Kidney (tissue), 14 donors: ENCODE measurements around the gene BRI3. TPM values are rescaled to one million over a fixed set of nuclear protein-coding genes. Genes with fewer than 3 reads are reported as not detected.

Experiments used
- DNase-seq, 5 donors: peaks; one replicate each; pipeline ENCODE4 v3.0.0-alpha.2; 2013 to 2020
- FAIRE-seq: peaks from 2 replicates; lab custom pipeline; 2012; peaks lifted over from hg19 to GRCh38; lab: Jason Lieb, UNC
- H3K27ac ChIP-seq, 2 donors: one replicate each; pipeline ENCODE4 v1.7.0; 2013; ENCODE audit warnings: low read depth in 2 of 2, low read length in 2 of 2, inconsistent platforms in 1 of 2
- H3K27me3 ChIP-seq: one replicate; pipeline ENCODE4 v1.7.1; 2013; ENCODE audit warnings: low read length, inconsistent platforms; ENCODE audit not compliant: control insufficient read depth, insufficient read depth
- H3K36me3 ChIP-seq, 3 donors: one replicate each; pipeline versions ENCODE4 v1.7.0 to v1.7.1; 2013; ENCODE audit warnings: low read length in 3 of 3, control low read depth in 1 of 3, inconsistent platforms in 1 of 3; ENCODE audit not compliant: insufficient read depth in 3 of 3, control insufficient read depth in 2 of 3
- H3K4me1 ChIP-seq, 3 donors: one replicate each; pipeline versions ENCODE4 v1.7.0 to v1.7.1; 2013; ENCODE audit warnings: low read length in 3 of 3, inconsistent platforms in 1 of 3, low read depth in 1 of 3; ENCODE audit not compliant: control insufficient read depth in 2 of 3, insufficient read depth in 2 of 3
- H3K4me3 ChIP-seq, 3 donors: one replicate each; pipeline versions ENCODE4 v1.7.0 to v1.8.1; 2013; ENCODE audit warnings: low read length in 3 of 3, control low read depth in 1 of 3, inconsistent platforms in 1 of 3
- H3K9ac ChIP-seq, 3 donors: one replicate each; pipeline versions ENCODE4 v1.7.0 to v1.7.1; 2013; ENCODE audit warnings: low read length in 3 of 3, control low read depth in 1 of 3, inconsistent platforms in 1 of 3
- H3K9me3 ChIP-seq, 3 donors: one replicate each; pipeline versions ENCODE4 v1.7.0 to v1.7.1; 2013; ENCODE audit warnings: low read length in 3 of 3, control low read depth in 1 of 3, inconsistent platforms in 1 of 3; ENCODE audit not compliant: control insufficient read depth in 2 of 3, insufficient read depth in 1 of 3
- CTCF ChIP-seq: IDR thresholded peaks from 3 replicates; pipeline ENCODE4 v1.5.1; 2012; ENCODE audit warnings: mild to moderate bottlenecking, moderate library complexity, borderline replicate concordance; ENCODE audit not compliant: insufficient read depth; ENCODE audit errors: extremely low read depth
- intact Hi-C: fragments of 100-400 bp; cut with DNase I; formaldehyde crosslinking; loops from one replicate; pipeline ENCODE4 v1.11.1; 2022
- polyA plus RNA-seq: library from polyadenylated mRNA; stranded (reverse); fragments of 350-450 nt; fragmentation: Illumina TruSeq; extraction: RNeasy Lipid Tissue Mini Kit (QIAGEN cat#74804); gene quantifications from one replicate; pipeline ENCODE4 v1.2.3, GENCODE V29; 2014; ENCODE audit warnings: low read depth, low replicate concordance; ENCODE audit not compliant: insufficient read depth
- total RNA-seq: library from RNA; stranded (reverse); fragmentation: NEBNext Ultra II Directional; extraction: Animal tissue kit (Norgen Biotek cat#: 25700); gene quantifications from one replicate; pipeline ENCODE4 v1.2.1, GENCODE V29; 2021
- donor health status: control.
- donor health status: control.
- donor health status: control.
- donor health status: control.
- donor health status: control.
- donor health status: DM: yes; HTN: yes; CAD: no.
- donor health status: Normal renal cell carcinoma (clear cell type).

The BRI3 gene
- total and polyA plus RNA-seq, 2 donors from 2014 or later: 192 to 240 TPM

GRCh38 chr7:98330926-98331529 lies 49.5 kb downstream of the BRI3 start:
- H3K4me3 ChIP-seq: no peak overlapping the region
- no peak overlapping the region for H3K9ac ChIP-seq
- TF ChIP-seq CTCF: no peak
- no peak for FAIRE-seq
- H3K36me3 ChIP-seq: no peaks in the 10 kb centered on the region
- intact Hi-C loops: no loop called here
- no peaks in the 10 kb centered on the region for H3K9me3 ChIP-seq
- no peaks in the 10 kb centered on the region for H3K27me3 ChIP-seq
- H3K4me1 ChIP-seq: no peaks in the 10 kb centered on the region
- no peak for DNase-seq
- no peak overlapping the region for H3K27ac ChIP-seq

GRCh38 chr7:98334081-98334480 lies 52.6 kb downstream of the BRI3 start:
- Histone ChIP-seq H3K4me3 (no peak overlapping the region), H3K36me3 (no peaks in the 10 kb centered on the region), H3K9ac (no peak overlapping the region), H3K27me3 (no peaks in the 10 kb centered on the region), H3K4me1 (no peaks in the 10 kb centered on the region), H3K27ac (no peak overlapping the region), H3K9me3 (no peaks in the 10 kb centered on the region)
- DNase-seq: no peak
- no peak for FAIRE-seq
- intact Hi-C loops: no loop called here
- no peak for TF ChIP-seq CTCF

DNA sequence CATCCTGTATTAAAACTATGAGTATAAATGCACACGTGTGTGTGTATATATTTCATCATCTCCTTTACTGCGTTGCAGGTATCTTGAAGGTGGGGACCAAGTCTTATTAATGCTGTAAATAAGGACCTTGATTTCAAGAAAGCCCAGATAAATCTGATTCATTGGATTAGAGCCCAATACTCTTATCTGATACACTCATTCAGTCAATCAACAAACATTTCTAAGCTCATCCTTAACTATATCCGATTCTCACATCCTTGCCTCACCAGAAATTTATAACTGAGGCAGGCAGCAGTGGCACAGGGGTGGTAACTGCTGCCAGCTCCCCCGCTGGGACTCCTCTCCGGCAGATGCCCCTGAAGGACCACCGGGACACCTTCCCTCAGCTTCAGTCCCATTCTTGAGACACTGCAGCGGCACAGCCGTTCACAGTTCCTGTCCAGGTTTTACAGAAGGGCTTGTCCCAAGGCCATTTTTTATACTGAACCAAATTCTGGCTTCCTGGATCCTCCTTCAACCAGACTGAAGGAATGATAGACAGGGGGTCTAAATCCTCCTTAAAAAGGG lies 54.0 kb downstream of the BRI3 start:
- H3K27me3 ChIP-seq: no peaks in the 10 kb centered on the region
- no peak for DNase-seq
- no peak overlapping the region for H3K27ac ChIP-seq
- H3K4me3 ChIP-seq: no peak overlapping the region
- no peak for FAIRE-seq
- no peak overlapping the region for H3K9ac ChIP-seq
- intact Hi-C loops: no loop called here
- no peaks in the 10 kb centered on the region for H3K4me1 ChIP-seq
- H3K36me3 ChIP-seq: no peaks in the 10 kb centered on the region
- no peak for TF ChIP-seq CTCF
- no peaks in the 10 kb centered on the region for H3K9me3 ChIP-seq

- H3K4me3 ChIP-seq: no peak overlapping the region
- H3K27me3 ChIP-seq: no peaks in the 10 kb centered on the region
- intact Hi-C loops: no loop called here
- DNase-seq (no peak), FAIRE-seq (no peak)
- no peaks in the 10 kb centered on the region for H3K4me1 ChIP-seq
- no peak overlapping the region for H3K27ac ChIP-seq
- TF ChIP-seq CTCF: no peak
- no peaks in the 10 kb centered on the region for H3K36me3 ChIP-seq
- H3K9me3 ChIP-seq: no peaks in the 10 kb centered on the region
- H3K9ac ChIP-seq: no peak overlapping the region
Observed at GRCh38 chr7:98338441-98338840, 57.0 kb downstream of the BRI3 start.
